Esophagus (tissue), 2 donors: ENCODE results near the gene PTPRJ. TPM values are rescaled to one million over a fixed set of nuclear protein-coding genes. Genes with fewer than 3 reads are reported as not detected.
"Not testable (repeated sequence)": the region's sequence is repeated elsewhere in the genome, so short reads cannot be mapped to it uniquely, and the experiment has no call there.

Experiments
- H3K27ac ChIP-seq, 2 donors: one replicate each; pipeline ENCODE4 v1.5.1; 2013; ENCODE audit warnings: low read depth in 2 of 2, mild to moderate bottlenecking in 2 of 2, inconsistent platforms in 1 of 2, low read length in 1 of 2, moderate library complexity in 1 of 2
- H3K27me3 ChIP-seq, 2 donors: one replicate each; pipeline ENCODE4 v1.6.1; 2013; ENCODE audit warnings: low read length in 2 of 2, control low read depth in 1 of 2, mild to moderate bottlenecking in 1 of 2; ENCODE audit not compliant: insufficient read depth in 2 of 2, control insufficient read depth in 1 of 2
- H3K36me3 ChIP-seq, 2 donors: one replicate each; pipeline ENCODE4 v1.6.1; 2013; ENCODE audit warnings: low read length in 1 of 2; ENCODE audit not compliant: control insufficient read depth in 2 of 2, insufficient read depth in 2 of 2
- H3K4me1 ChIP-seq, 2 donors: one replicate each; pipeline ENCODE4 v1.6.1; 2013; ENCODE audit warnings: low read length in 1 of 2; ENCODE audit not compliant: control insufficient read depth in 2 of 2, insufficient read depth in 2 of 2
- H3K4me3 ChIP-seq, 2 donors: one replicate each; pipeline ENCODE4 v1.5.1; 2013; ENCODE audit warnings: low read length in 2 of 2, mild to moderate bottlenecking in 2 of 2, low read depth in 1 of 2, moderate library complexity in 1 of 2
- H3K9me3 ChIP-seq, 2 donors: one replicate each; pipeline ENCODE4 v1.6.1; 2013; ENCODE audit warnings: mild to moderate bottlenecking in 2 of 2, low read depth in 1 of 2, low read length in 1 of 2, moderate library complexity in 1 of 2; ENCODE audit not compliant: control insufficient read depth in 2 of 2, insufficient read depth in 1 of 2
- WGBS, 2 donors: extraction: QIAGEN DNeasy Blood & Tissue Kit; methylation state at CpG; one replicate each; pipeline ENCODE4 v1.1.7; 2013; 5-methylcytosine and 5-hydroxymethylcytosine counted together
- polyA plus RNA-seq, 2 donors: library from polyadenylated mRNA; stranded (reverse); fragments of 200-250 nt; gene quantifications; one replicate each; pipeline ENCODE4 v1.2.3, GENCODE V29; 2013
- donor health status: healthy with polysubstance abuse.
- donor health status: Bipolar disorder and iron deficiency.

PTPRJ gene
- polyA plus RNA-seq, 2 donors: 0.47 to 0.55 TPM

DNA sequence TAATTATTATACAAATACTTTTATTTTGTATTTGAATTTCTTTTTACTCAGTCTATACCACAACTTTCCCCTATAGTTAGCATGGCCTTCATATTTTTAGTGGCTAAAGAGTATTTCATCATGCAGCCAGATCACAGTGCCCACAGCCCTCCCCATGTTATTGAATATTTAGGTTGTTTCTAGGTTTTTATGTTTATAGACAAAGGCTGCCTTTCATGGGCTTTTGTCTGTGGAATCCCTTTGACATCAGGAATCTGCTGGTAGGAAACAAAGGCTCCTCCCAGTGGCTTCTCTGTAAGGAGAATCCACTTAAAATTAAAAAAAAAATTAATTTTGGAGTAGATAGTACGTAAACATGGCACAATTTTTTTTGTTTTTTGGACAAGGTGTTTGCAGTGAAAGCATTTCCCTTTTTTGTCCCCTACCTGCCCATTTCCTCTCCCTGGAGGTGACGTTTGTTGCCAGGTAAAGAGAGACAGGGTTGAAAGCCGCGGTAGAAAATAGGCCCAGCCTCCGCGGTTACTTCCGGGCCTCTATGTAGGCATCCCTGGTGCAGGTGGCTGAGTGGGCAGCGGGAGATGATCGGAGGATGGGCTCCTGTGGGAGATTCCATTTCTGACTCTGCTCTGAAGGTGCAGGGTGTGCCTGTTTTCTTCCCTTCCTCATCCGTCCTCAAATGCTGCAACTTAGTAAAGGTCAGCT lies 154.0 kb downstream of the PTPRJ start:
- Histone ChIP-seq H3K36me3 (peaks cover 0 to 2% of the 10 kb centered on the region in 2 donors), H3K4me3 (no peak overlapping the region), H3K27me3 (no peaks in the 10 kb centered on the region), H3K27ac (no peak overlapping the region), H3K4me1 (no peaks in the 10 kb centered on the region), H3K9me3 (no peaks in the 10 kb centered on the region)
- WGBS, 2 donors: 91 to 92% methylated on average over 10 of the region's 10 CpGs

DNA sequence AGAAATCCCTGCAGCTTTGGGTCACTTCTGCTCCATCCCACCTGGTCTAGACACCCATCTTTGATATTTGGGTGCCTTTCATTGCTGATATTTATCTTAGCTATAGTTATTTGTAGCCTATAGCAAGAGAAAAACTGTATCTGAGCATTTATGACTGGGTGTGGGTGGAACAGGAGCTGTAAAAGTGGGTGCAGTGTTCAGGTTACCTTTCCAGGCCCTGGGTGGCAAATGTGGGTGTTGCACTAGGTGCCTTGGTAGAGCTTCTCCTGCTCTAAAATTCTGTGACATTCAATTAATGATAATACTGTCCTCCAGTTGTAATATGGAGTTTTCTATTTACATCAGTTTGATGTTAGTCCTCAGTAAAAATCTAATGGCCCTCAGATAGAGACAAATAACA lies 157.9 kb downstream of the PTPRJ start:
- no peak overlapping the region for H3K4me3 ChIP-seq
- no peaks in the 10 kb centered on the region for H3K9me3 ChIP-seq
- peaks cover 0 to 3% of the 10 kb centered on the region in 2 donors for H3K36me3 ChIP-seq
- H3K27me3 ChIP-seq: no peaks in the 10 kb centered on the region
- H3K4me1 ChIP-seq: no peaks in the 10 kb centered on the region
- no peak overlapping the region for H3K27ac ChIP-seq

DNA sequence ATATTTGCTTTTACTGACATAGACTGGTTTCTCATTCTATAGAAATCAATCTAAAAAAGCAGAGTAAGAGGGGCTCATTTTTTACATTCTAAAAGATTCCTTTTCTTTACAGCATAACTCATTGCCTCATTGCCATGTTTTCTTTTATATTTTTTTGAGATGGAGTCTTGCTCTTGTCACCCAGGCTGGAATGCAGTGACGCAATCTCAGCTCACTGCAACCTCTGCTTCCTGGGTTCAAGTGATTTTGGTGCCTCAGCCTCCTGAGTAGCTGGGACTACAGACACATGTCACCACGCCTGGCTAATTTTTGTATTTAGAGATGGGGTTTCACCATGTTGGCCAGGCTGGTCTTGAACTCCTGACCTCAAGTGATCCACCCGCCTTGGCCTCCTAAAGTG lies 159.5 kb downstream of the PTPRJ start:
- not testable (repeated sequence) for H3K4me3 ChIP-seq, H3K4me1 ChIP-seq, H3K36me3 ChIP-seq, H3K9me3 ChIP-seq, H3K27me3 ChIP-seq, H3K27ac ChIP-seq
- 94 to 95% methylated on average over 3 of the region's 3 CpGs for WGBS, 2 donors

- H3K27me3 ChIP-seq: no peaks in the 10 kb centered on the region
- H3K36me3 ChIP-seq: peaks cover 3 to 5% of the 10 kb centered on the region in 2 donors
- no peak overlapping the region for H3K4me3 ChIP-seq
- no peaks in the 10 kb centered on the region for H3K4me1 ChIP-seq
- H3K9me3 ChIP-seq: no peaks in the 10 kb centered on the region
- 59 to 73% methylated on average over 3 of the region's 3 CpGs for WGBS, 2 donors
- no peak overlapping the region for H3K27ac ChIP-seq
Measured at GRCh38 chr11:48141475-48142122, 161.2 kb downstream of the PTPRJ start.

GRCh38 chr11:48142889-48143288 lies 162.5 kb downstream of the PTPRJ start:
- Histone ChIP-seq H3K4me3 (no peak overlapping the region), H3K27me3 (no peaks in the 10 kb centered on the region), H3K27ac (no peak overlapping the region), H3K4me1 (no peaks in the 10 kb centered on the region), H3K9me3 (no peaks in the 10 kb centered on the region), H3K36me3 (peaks cover 3 to 5% of the 10 kb centered on the region in 2 donors)
- WGBS, 2 donors: 89 to 93% methylated on average over 4 of the region's 4 CpGs

- H3K27ac ChIP-seq: no peak overlapping the region
- whole genome bisulfite sequencing, 2 donors: 52 to 56% methylated on average over 3 of the region's 3 CpGs
- peaks cover 2 to 4% of the 10 kb centered on the region in 2 donors for H3K36me3 ChIP-seq
Measured at GRCh38 chr11:48148749-48149148, 168.4 kb downstream of the PTPRJ start.

GRCh38 chr11:48150213-48150612 lies 169.9 kb downstream of the PTPRJ start:
- peaks cover 0 to 4% of the 10 kb centered on the region in 2 donors for H3K36me3 ChIP-seq
- no peaks in the 10 kb centered on the region for H3K9me3 ChIP-seq
- H3K4me3 ChIP-seq: no peak overlapping the region
- WGBS, 2 donors: 69 to 75% methylated on average over 4 of the region's 4 CpGs
- no peaks in the 10 kb centered on the region for H3K4me1 ChIP-seq
- H3K27me3 ChIP-seq: no peaks in the 10 kb centered on the region
- H3K27ac ChIP-seq: no peak overlapping the region

More at GRCh38 chr11:48148749-48149148, 168.4 kb downstream of the PTPRJ start:
- no peaks in the 10 kb centered on the region for H3K27me3 ChIP-seq
- H3K4me3 ChIP-seq: no peak overlapping the region
- no peaks in the 10 kb centered on the region for H3K4me1 ChIP-seq
- no peaks in the 10 kb centered on the region for H3K9me3 ChIP-seq

DNA sequence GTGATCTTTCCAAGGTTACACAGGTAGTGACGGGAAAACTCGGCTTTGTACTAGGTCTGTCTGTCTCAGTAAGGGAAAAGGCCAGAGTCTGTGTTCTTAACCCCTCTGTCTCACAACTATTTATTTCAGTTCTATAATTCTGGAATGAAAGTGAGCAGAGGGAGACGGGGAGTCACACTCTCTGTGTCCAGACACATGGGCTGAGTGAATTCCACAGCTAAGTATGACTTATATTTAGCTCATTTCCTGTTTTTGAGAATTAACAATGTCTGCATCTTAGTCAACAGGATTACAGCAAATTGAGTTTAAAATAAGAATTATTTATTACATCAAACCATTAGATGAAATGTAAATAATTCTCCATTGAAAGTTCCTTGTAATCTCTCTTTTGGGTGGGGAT lies 173.8 kb downstream of the PTPRJ start:
- no peaks in the 10 kb centered on the region for H3K9me3 ChIP-seq
- H3K27me3 ChIP-seq: no peaks in the 10 kb centered on the region
- 82 to 90% methylated on average over 3 of the region's 3 CpGs for WGBS, 2 donors
- no peak overlapping the region for H3K4me3 ChIP-seq
- no peaks in the 10 kb centered on the region for H3K4me1 ChIP-seq
- H3K27ac ChIP-seq: no peak overlapping the region
- peaks cover 0 to 4% of the 10 kb centered on the region in 2 donors for H3K36me3 ChIP-seq

GRCh38 chr11:48161951-48162884 lies 181.9 kb downstream of the PTPRJ start:
- H3K4me1 ChIP-seq: no peaks in the 10 kb centered on the region
- WGBS, 2 donors: 69 to 74% methylated on average over 6 of the region's 6 CpGs
- no peaks in the 10 kb centered on the region for H3K27me3 ChIP-seq
- no peaks in the 10 kb centered on the region for H3K9me3 ChIP-seq
- no peak overlapping the region for H3K4me3 ChIP-seq
- H3K36me3 ChIP-seq: no peaks in the 10 kb centered on the region
- no peak overlapping the region for H3K27ac ChIP-seq
